SK-N-MC (cell line): ENCODE results near the gene TMEM132C.

Experiments
- EZH2 ChIP-seq: fragments of 200-600 bp; sonication (generic); IDR thresholded peaks from one replicate; pipeline ENCODE4 v1.6.1; 2017; ENCODE audit warnings: antibody characterized with exemption
- FOXP2 ChIP-seq: optimal IDR thresholded peaks from 2 replicates; pipeline ENCODE3; 2011; ENCODE audit warnings: mild to moderate bottlenecking, moderate library complexity; ENCODE audit not compliant: insufficient read depth; ENCODE audit errors: extremely low read length, control extremely low read depth
- POLR2AphosphoS5 ChIP-seq: IDR thresholded peaks from 2 replicates; pipeline ENCODE4 v1.6.1; 2012; ENCODE audit warnings: mild to moderate bottlenecking, low read depth, low read length, borderline replicate concordance

- TF ChIP-seq POLR2AphosphoS5: no peak
- TF ChIP-seq EZH2: no peak
- TF ChIP-seq FOXP2: no peak
Measured at GRCh38 chr12:128554546-128555304, 287.8 kb downstream of the TMEM132C start.
